SK-N-MC (cell line): ENCODE data around the gene CTSD.

Experiments used
- EZH2 ChIP-seq: fragments of 200-600 bp; sonication (generic); IDR thresholded peaks from one replicate; pipeline ENCODE4 v1.6.1; 2017; ENCODE audit warnings: antibody characterized with exemption
- POLR2AphosphoS5 ChIP-seq: IDR thresholded peaks from 2 replicates; pipeline ENCODE4 v1.6.1; 2012; ENCODE audit warnings: mild to moderate bottlenecking, low read depth, low read length, borderline replicate concordance

- TF ChIP-seq POLR2AphosphoS5: no peak
- no peak for TF ChIP-seq EZH2
Measured at GRCh38 chr11:1805525-1805924, 41.8 kb upstream of the CTSD start.
